CD4-positive, alpha-beta T cell (primary cell): ENCODE measurements around the gene BICRA. TPM values are rescaled to one million over a fixed set of nuclear protein-coding genes. Genes with fewer than 3 reads are reported as not detected.

Experiments used
- ATAC-seq: fragments of 200-7000 bp; cut with Tn5 transposase; one replicate; pipeline ENCODE4 v1.10.0; 2022; ENCODE audit warnings: mild to moderate bottlenecking; ENCODE audit not compliant: poor library complexity
- CTCF ChIA-PET: fragments of 350-600 bp; sonication (Branson Sonifier 250); formaldehyde crosslinking; loops from one replicate; lab custom pipeline; 2021; ENCODE audit warnings: antibody characterized with exemption, inconsistent platforms; lab: Charles Lee
- POLR2A ChIA-PET: fragments of 350-600 bp; sonication (Branson Sonifier 250); formaldehyde crosslinking; loops from one replicate; lab custom pipeline; 2021; ENCODE audit warnings: antibody characterized with exemption, inconsistent platforms; lab: Charles Lee
- DNase-seq, 14 experiments: peaks; one replicate each; pipeline ENCODE4 v3.0.0-alpha.2; 2013 to 2020; ENCODE audit warnings: mixed read lengths in 2 of 14
- H3K27ac ChIP-seq, 2 donors: one replicate each; pipeline versions ENCODE4 v1.5.1 to v1.7.0; 2013; ENCODE audit warnings: low read length in 2 of 2, low read depth in 1 of 2, mild to moderate bottlenecking in 1 of 2
- H3K27me3 ChIP-seq, 2 experiments: 1 replicate in 1 of 2; 2 replicates in 1 of 2; pipeline versions ENCODE4 v1.6.1 to v1.7.0; 2013; ENCODE audit warnings: low read length in 2 of 2, control low read depth in 1 of 2, mild to moderate bottlenecking in 1 of 2, moderate library complexity in 1 of 2; ENCODE audit not compliant: insufficient read depth in 2 of 2, control insufficient read depth in 1 of 2
- H3K36me3 ChIP-seq: one replicate; pipeline ENCODE4 v1.6.1; 2013; ENCODE audit warnings: low read length, control low read depth; ENCODE audit not compliant: insufficient read depth
- H3K4me1 ChIP-seq: one replicate; pipeline ENCODE4 v1.6.1; 2013; ENCODE audit warnings: low read length, control low read depth; ENCODE audit not compliant: insufficient read depth
- H3K4me3 ChIP-seq: one replicate; pipeline ENCODE4 v1.5.1; 2013; ENCODE audit warnings: mild to moderate bottlenecking, low read length, moderate library complexity
- H3K9me3 ChIP-seq, 2 experiments: 1 replicate in 1 of 2; 2 replicates in 1 of 2; pipeline versions ENCODE4 v1.6.1 to v1.7.0; 2013; ENCODE audit warnings: low read length in 2 of 2, mild to moderate bottlenecking in 2 of 2, control low read depth in 1 of 2, moderate library complexity in 1 of 2; ENCODE audit not compliant: control insufficient read depth in 1 of 2, insufficient read depth in 1 of 2
- H3K27ac Mint-ChIP-seq: one replicate; pipeline ENCODE4 v1.8.0; 2020; ENCODE audit warnings: mixed read lengths
- H3K27me3 Mint-ChIP-seq: one replicate; pipeline ENCODE4 v1.8.0; 2021; ENCODE audit warnings: mixed read lengths
- H3K36me3 Mint-ChIP-seq: one replicate; pipeline ENCODE4 v1.8.0; 2021; ENCODE audit warnings: low read depth, mixed read lengths
- H3K4me1 Mint-ChIP-seq: one replicate; pipeline ENCODE4 v1.8.0; 2021; ENCODE audit warnings: low read depth, mixed read lengths
- H3K4me3 Mint-ChIP-seq: one replicate; pipeline ENCODE4 v1.8.0; 2020; ENCODE audit warnings: mild to moderate bottlenecking, mixed read lengths
- H3K9me3 Mint-ChIP-seq: one replicate; pipeline ENCODE4 v1.8.0; 2020; ENCODE audit warnings: mixed read lengths
- CTCF ChIP-seq: fragments of 200-600 bp; IDR thresholded peaks from one replicate; pipeline ENCODE4 v1.8.0; 2022; ENCODE audit warnings: antibody characterized with exemption, mild to moderate bottlenecking
- intact Hi-C, 2 experiments: fragments of 100-400 bp; cut with DNase I in 1 of 2; cut with micrococcal nuclease in 1 of 2; formaldehyde crosslinking; loops; one replicate each; pipeline versions ENCODE4 v1.15.1 to v1.9.0; 2023 to 2025; cut with DNase I, micrococcal nuclease
- total RNA-seq, 174 experiments: library from RNA in 2 of 174; stranded (reverse) in 2 of 174; gene quantifications; one replicate each; pipeline ENCODE4 v1.2.3 and lab custom pipeline; 2021 to 2026

BICRA gene
- total RNA-seq, 2 experiments from 2014 or later = 21.2 to 22.0 TPM

GRCh38 chr19:47699360-47699917, 90.5 kb downstream of the BICRA start:
- H3K27ac Mint-ChIP-seq = no peak overlapping the region

GRCh38 chr19:47700934-47701716, 92.2 kb downstream of the BICRA start:
- ATAC-seq (no peak), DNase-seq (no peak)
- Mint-ChIP-seq H3K4me3 (no peak overlapping the region), H3K27ac (no peak overlapping the region), H3K27me3 (no peaks in the 10 kb centered on the region), H3K9me3 (no peaks in the 10 kb centered on the region), H3K4me1 (no peaks in the 10 kb centered on the region), H3K36me3 (peaks cover 44% of the 10 kb centered on the region)
- peaks cover 6% of the 10 kb centered on the region for H3K4me1 ChIP-seq
- POLR2A ChIA-PET = interaction anchor here (0.6 kb wide), 1 partner anchor 568 kb away, joined by 3 read pairs; no protein-coding TSS in a partner anchor
- no peak for TF ChIP-seq CTCF
- H3K9me3 ChIP-seq = no peaks in the 10 kb centered on the region
- intact Hi-C loops = no loop called here
- no peak overlapping the region for H3K4me3 ChIP-seq
- peaks cover 34% of the 10 kb centered on the region for H3K36me3 ChIP-seq
- CTCF ChIA-PET = interaction anchor here (4.4 kb wide), 1 partner anchor 267 kb away, joined by 50 read pairs; no protein-coding TSS in a partner anchor
- no peak overlapping the region for H3K27ac ChIP-seq
- no peaks in the 10 kb centered on the region for H3K27me3 ChIP-seq

More at GRCh38 chr19:47699360-47699917, 90.5 kb downstream of the BICRA start:
- H3K27me3 ChIP-seq = no peaks in the 10 kb centered on the region
- H3K4me1 ChIP-seq = peaks cover 6% of the 10 kb centered on the region
- H3K9me3 Mint-ChIP-seq = no peaks in the 10 kb centered on the region
- peak; percentile 72 for TF ChIP-seq CTCF
- peaks cover 51% of the 10 kb centered on the region for H3K36me3 Mint-ChIP-seq
- H3K4me1 Mint-ChIP-seq = peaks cover 4% of the 10 kb centered on the region
- H3K27me3 Mint-ChIP-seq = no peaks in the 10 kb centered on the region
- no peak overlapping the region for H3K4me3 ChIP-seq
- H3K27ac ChIP-seq = no peak overlapping the region
- intact Hi-C loops = loop anchor here (2.0 to 5.0 kb wide), 3 partner anchors 87 to 185 kb away; partner anchors contain the start of gene NAPA (in 2 of the 2)
- peaks cover 42% of the 10 kb centered on the region for H3K36me3 ChIP-seq
- H3K9me3 ChIP-seq = no peaks in the 10 kb centered on the region
- no peak overlapping the region for H3K4me3 Mint-ChIP-seq
- CTCF ChIA-PET = interaction anchor here (0.6 to 4.4 kb wide), 9 partner anchors 8 to 271 kb away, joined by 3 to 50 read pairs (median 4); partner anchors contain the start of genes EHD2, NAPA and NOP53
- POLR2A ChIA-PET = interaction anchor here (2.1 kb wide), 1 partner anchor 184 kb away, joined by 5 read pairs; no protein-coding TSS in a partner anchor
- DNase-seq (peak; percentile 23 to 71 (median 44)), ATAC-seq (peak; percentile 78)

GRCh38 chr19:47701717-47702552, 93.0 kb downstream of the BICRA start:
- ChIA-PET POLR2A (no interaction called here), CTCF (no interaction called here)
- peak in 1 of 14 experiments; percentile 26 for DNase-seq
- Mint-ChIP-seq H3K27ac (no peak overlapping the region), H3K36me3 (peaks cover 44% of the 10 kb centered on the region), H3K9me3 (no peaks in the 10 kb centered on the region), H3K4me1 (no peaks in the 10 kb centered on the region), H3K27me3 (no peaks in the 10 kb centered on the region), H3K4me3 (no peak overlapping the region)
- no peak for ATAC-seq
- H3K9me3 ChIP-seq = no peaks in the 10 kb centered on the region
- intact Hi-C loops = no loop called here
- H3K4me1 ChIP-seq = peaks cover 6% of the 10 kb centered on the region
- H3K27ac ChIP-seq = no peak overlapping the region
- no peak for TF ChIP-seq CTCF
- peaks cover 31% of the 10 kb centered on the region for H3K36me3 ChIP-seq
- H3K4me3 ChIP-seq = no peak overlapping the region
- no peaks in the 10 kb centered on the region for H3K27me3 ChIP-seq
